K562 (cell line): ENCODE results near the gene ECM1. TPM values are rescaled to one million over a fixed set of nuclear protein-coding genes. Genes with fewer than 3 reads are reported as not detected.

ENCODE experiments used
- AFF1 ChIP-seq, 2 experiments: fragments of 450-650 bp; IDR thresholded peaks; 2 replicates each; pipeline ENCODE4 v1.6.1; 2018; ENCODE audit warnings: mild to moderate bottlenecking in 2 of 2, low read depth in 1 of 2; ENCODE audit not compliant: partially characterized antibody in 2 of 2
- ERF ChIP-seq: fragments of 450-650 bp; formaldehyde crosslinking; IDR thresholded peaks from 2 replicates; pipeline ENCODE4 v1.4.0; 2020; ENCODE audit warnings: mild to moderate bottlenecking, mixed read lengths
- FOXM1 ChIP-seq, 2 experiments: fragments of 450-650 bp in 1 of 2; sonication (generic) in 1 of 2; formaldehyde crosslinking in 1 of 2; IDR thresholded peaks; 2 replicates each; pipeline versions ENCODE4 v1.6.1 to v1.9.0; 2017 to 2022; ENCODE audit warnings: low read depth in 2 of 2, mild to moderate bottlenecking in 2 of 2, missing genetic modification reagents in 1 of 2, moderate library complexity in 1 of 2
- KDM2B ChIP-seq: fragments of 250-450 bp; sonication (Bioruptor Pico); IDR thresholded peaks from 2 replicates; pipeline ENCODE4 v1.8.0; 2021; ENCODE audit warnings: mild to moderate bottlenecking, moderate library complexity
- MAZ ChIP-seq, 2 experiments: fragments of 450-650 bp in 1 of 2; sonication (generic) in 1 of 2; formaldehyde crosslinking; IDR thresholded peaks in 1 of 2; conservative IDR thresholded peaks in 1 of 2; 2 replicates each; pipeline versions ENCODE4 v1.4.0 to v1.5.0; 2020; ENCODE audit warnings: mild to moderate bottlenecking in 1 of 2, missing genetic modification reagents in 1 of 2
- PCBP2 ChIP-seq: fragments of 200-400 bp; formaldehyde crosslinking; IDR thresholded peaks from 2 replicates; pipeline ENCODE4 v1.6.1; 2018; ENCODE audit warnings: low read length, low read depth, mild to moderate bottlenecking, moderate library complexity; ENCODE audit not compliant: poor library complexity, severe bottlenecking
- SMC3 ChIP-seq: conservative IDR thresholded peaks from 2 replicates; pipeline ENCODE4 v1.6.1; 2011; ENCODE audit warnings: low read depth, low read length, improper control_type of control experiment; ENCODE audit not compliant: insufficient read depth
- SRSF1 ChIP-seq: fragments of 200-400 bp; formaldehyde crosslinking; IDR thresholded peaks from 2 replicates; pipeline ENCODE4 v1.6.1; 2017; ENCODE audit warnings: mild to moderate bottlenecking, low read depth, low read length, moderate library complexity
- TCF15 ChIP-seq: fragments of 250-450 bp; sonication (Bioruptor Pico); IDR thresholded peaks from 2 replicates; pipeline ENCODE4 v1.8.0; 2022; ENCODE audit warnings: moderate library complexity, mild to moderate bottlenecking, inconsistent platforms
- THAP12 ChIP-seq: fragments of 250-450 bp; sonication (Bioruptor Pico); IDR thresholded peaks from 2 replicates; pipeline ENCODE4 v1.9.0; 2021; ENCODE audit warnings: mild to moderate bottlenecking, inconsistent platforms
- TRIM25 ChIP-seq: fragments of 450-650 bp; IDR thresholded peaks from 2 replicates; pipeline ENCODE4 v1.7.0; 2016; ENCODE audit warnings: borderline replicate concordance
- ZNF311 ChIP-seq: fragments of 250-450 bp; sonication (Bioruptor Pico); IDR thresholded peaks from 2 replicates; pipeline ENCODE4 v1.4.0; 2020; ENCODE audit warnings: mild to moderate bottlenecking, moderate library complexity
- ZNF668 ChIP-seq: fragments of 250-450 bp; sonication (Bioruptor Pico); IDR thresholded peaks from 2 replicates; pipeline ENCODE4 v1.8.0; 2022; ENCODE audit warnings: mild to moderate bottlenecking, inconsistent platforms
- ZNF699 ChIP-seq: fragments of 250-450 bp; sonication (Bioruptor Pico); IDR thresholded peaks from 2 replicates; pipeline ENCODE4 v1.8.0; 2021; ENCODE audit warnings: mild to moderate bottlenecking, moderate library complexity; ENCODE audit not compliant: insufficient replicate concordance
- polyA plus RNA-seq, 8 experiments: library from polyadenylated mRNA; depleted of rRNA in 4 of 8; stranded (reverse) in 5 of 8; unstranded in 3 of 8; fragments of >200 nt; fragmentation: Nextera tagmentation in 2 of 8; fragmentation: Illumina TruSeq in 1 of 8; extraction: Ambion mirVana in 2 of 8; extraction: Trizol in 1 of 8; gene quantifications; 2 replicates each; pipeline versions ENCODE4 v1.2.1 to v1.2.3, GENCODE V29; 2011 to 2014; ENCODE audit warnings: inconsistent platforms in 1 of 8, missing spikeins in 1 of 8
- total RNA-seq, 7 experiments: library from RNA; depleted of rRNA in 6 of 7; stranded (reverse); fragments of >200 nt in 6 of 7; fragmentation: Illumina TruSeq in 2 of 7; extraction: Trizol in 2 of 7; gene quantifications; 2 replicates each; pipeline versions ENCODE4 v1.2.1 to v1.2.3, GENCODE V29; 2011 to 2021; ENCODE audit warnings: low replicate concordance in 1 of 7

ECM1 gene
- total and polyA plus RNA-seq, 9 of the 15 experiments (the other 6 are each of a cell fraction or from before 2014, with no cell fraction given) = 6.6 to 52.2 (median 12.8) TPM

GRCh38 chr1:150561254-150561973 is 53.5 kb downstream of the ECM1 start (continued):
- TF ChIP-seq FOXM1 (IDR thresholded peaks at IDR 0.05; ENCODE audit: low read depth) (no peak; the same call in 1 of the 2 replicates), FOXM1 (CRISPR knock-in tag; IDR thresholded peaks at IDR 0.05; ENCODE audit: low read depth) (no peak), ZNF311 (CRISPR knock-in tag) (no peak), PCBP2 (no peak), THAP12 (peak; percentile 54; the same call in 1 of the 2 replicates), MAZ (CRISPR knock-in tag; conservative IDR thresholded peaks at IDR 0.05 in 1 of 2, IDR thresholded peaks at IDR 0.05 in 1 of 2) (peak; percentile 69 to 87; a peak in 3 of 4 replicates), SRSF1 (no peak), TRIM25 (no peak), ZNF699 (no peak), TCF15 (no peak), AFF1 (IDR thresholded peaks at IDR 0.05; ENCODE audit: low read depth in 1 of 2, partially characterized antibody in 2 of 2) (peak in 1 of 2 experiments; percentile 53), SMC3 (0 out of 2 replicates have a peak, but pooled peaks have one; percentile 4), KDM2B (CRISPR knock-in tag) (no peak), ZNF668 (CRISPR knock-in tag) (no peak), ERF (CRISPR knock-in tag) (no peak)
